G401 (cell line): ENCODE data around the gene VPS39. TPM values are rescaled to one million over a fixed set of nuclear protein-coding genes. Genes with fewer than 3 reads are reported as not detected.

Experiments used
- DNase-seq: peaks from one replicate; pipeline ENCODE4 v3.0.0-alpha.2; 2015; ENCODE audit warnings: low spot score
- in situ Hi-C: cut with HindIII; loops from 2 replicates; pipeline ENCODE4 v1.10.0; 2016; ENCODE audit warnings: low sequenced_read_pairs, mixed read lengths
- total RNA-seq: library from RNA; depleted of rRNA; stranded (reverse); fragments of >200 nt; shearing (Covaris generic); gene quantifications from 2 replicates; pipeline ENCODE4 v1.2.3, GENCODE V29; 2014

VPS39 gene
- total RNA-seq, 1 experiment from 2014 or later = 17.7 TPM

GRCh38 chr15:42151141-42151561 is 57.0 kb downstream of the VPS39 start:
- in situ Hi-C loops = no loop called here
- no peak for DNase-seq

- DNase-seq = no peak
- in situ Hi-C loops = no loop called here
Observed at GRCh38 chr15:42150219-42150970, 57.7 kb downstream of the VPS39 start.

- no peak for DNase-seq
- in situ Hi-C loops = no loop called here
Observed at GRCh38 chr15:42149493-42150218, 58.4 kb downstream of the VPS39 start.

GRCh38 chr15:42148808-42149492 is 59.2 kb downstream of the VPS39 start:
- in situ Hi-C loops = no loop called here
- no peak for DNase-seq

GRCh38 chr15:42147431-42147735 is 60.7 kb downstream of the VPS39 start:
- DNase-seq = no peak
- in situ Hi-C loops = no loop called here

- no peak for DNase-seq
- in situ Hi-C loops = no loop called here
Observed at GRCh38 chr15:42146551-42147430, 61.3 kb downstream of the VPS39 start.

- no peak for DNase-seq
Observed at GRCh38 chr15:42145546-42146455, 62.3 kb downstream of the VPS39 start.

GRCh38 chr15:42144841-42145375 is 63.2 kb downstream of the VPS39 start:
- in situ Hi-C loops = no loop called here

More at GRCh38 chr15:42145546-42146455, 62.3 kb downstream of the VPS39 start:
- in situ Hi-C loops = no loop called here

GRCh38 chr15:42143866-42144625 is 64.1 kb downstream of the VPS39 start:
- in situ Hi-C loops = no loop called here
- no peak for DNase-seq

More at GRCh38 chr15:42144841-42145375, 63.2 kb downstream of the VPS39 start:
- no peak for DNase-seq

- in situ Hi-C loops = no loop called here
- DNase-seq = no peak
Observed at GRCh38 chr15:42143356-42143755, 64.7 kb downstream of the VPS39 start.

- in situ Hi-C loops = no loop called here
- DNase-seq = no peak
Observed at GRCh38 chr15:42141795-42142667, 66.1 kb downstream of the VPS39 start.

GRCh38 chr15:42141246-42141645 is 66.9 kb downstream of the VPS39 start:
- in situ Hi-C loops = no loop called here
- DNase-seq = no peak

- in situ Hi-C loops = no loop called here
Observed at GRCh38 chr15:42140383-42141070, 67.6 kb downstream of the VPS39 start.

GRCh38 chr15:42139596-42139995 is 68.5 kb downstream of the VPS39 start:
- in situ Hi-C loops = no loop called here
- no peak for DNase-seq

More at GRCh38 chr15:42140383-42141070, 67.6 kb downstream of the VPS39 start:
- no peak for DNase-seq

- DNase-seq = no peak
- in situ Hi-C loops = no loop called here
Observed at GRCh38 chr15:42138968-42139386, 69.1 kb downstream of the VPS39 start.

GRCh38 chr15:42138411-42138810 is 69.7 kb downstream of the VPS39 start:
- DNase-seq = no peak
- in situ Hi-C loops = no loop called here
